ENCODE measurements around the gene KHDRBS2. TPM values are rescaled to one million over a fixed set of nuclear protein-coding genes. Genes with fewer than 3 reads are reported as not detected.

Gene KHDRBS2
- total RNA-seq, 1 experiment from 2014 or later = not detected

- no peak for DNase-seq (ENCODE audit: low read depth)
Measured at GRCh38 chr6:62035952-62036351, 250.1 kb downstream of the KHDRBS2 start.

- DNase-seq (ENCODE audit: low read depth) = no peak
Measured at GRCh38 chr6:62013719-62014118, 272.3 kb downstream of the KHDRBS2 start.

- DNase-seq (ENCODE audit: low read depth) = no peak
Measured at GRCh38 chr6:62009445-62009844, 276.6 kb downstream of the KHDRBS2 start.

- no peak for DNase-seq (ENCODE audit: low read depth)
Measured at GRCh38 chr6:61989616-61990015, 296.4 kb downstream of the KHDRBS2 start.

GRCh38 chr6:61980622-61981021 is 305.4 kb downstream of the KHDRBS2 start:
- DNase-seq (ENCODE audit: low read depth) = no peak

GRCh38 chr6:61977947-61978346 is 308.1 kb downstream of the KHDRBS2 start:
- no peak for DNase-seq (ENCODE audit: low read depth)

- no peak for DNase-seq (ENCODE audit: low read depth)
Measured at GRCh38 chr6:61977099-61977498, 308.9 kb downstream of the KHDRBS2 start.

- no peak for DNase-seq (ENCODE audit: low read depth)
Measured at GRCh38 chr6:61959196-61959595, 326.8 kb downstream of the KHDRBS2 start.

- DNase-seq (ENCODE audit: low read depth) = no peak
Measured at GRCh38 chr6:61953851-61954250, 332.2 kb downstream of the KHDRBS2 start.

- no peak for DNase-seq (ENCODE audit: low read depth)
Measured at GRCh38 chr6:61951586-61951985, 334.4 kb downstream of the KHDRBS2 start.

- no peak for DNase-seq (ENCODE audit: low read depth)
Measured at GRCh38 chr6:61950811-61951210, 335.2 kb downstream of the KHDRBS2 start.

- DNase-seq (ENCODE audit: low read depth) = no peak
Measured at GRCh38 chr6:61949971-61950370, 336.1 kb downstream of the KHDRBS2 start.

GRCh38 chr6:61949161-61949560 is 336.9 kb downstream of the KHDRBS2 start:
- DNase-seq (ENCODE audit: low read depth) = no peak

- no peak for DNase-seq (ENCODE audit: low read depth)
Measured at GRCh38 chr6:61947311-61947947, 338.6 kb downstream of the KHDRBS2 start.

- DNase-seq (ENCODE audit: low read depth) = no peak
Measured at GRCh38 chr6:61940919-61941318, 345.1 kb downstream of the KHDRBS2 start.

GRCh38 chr6:61935242-61935846 is 350.7 kb downstream of the KHDRBS2 start:
- no peak for DNase-seq (ENCODE audit: low read depth)

- DNase-seq (ENCODE audit: low read depth) = no peak
Measured at GRCh38 chr6:61909486-61909885, 376.5 kb downstream of the KHDRBS2 start.

- no peak for DNase-seq (ENCODE audit: low read depth)
Measured at GRCh38 chr6:61901748-61902147, 384.3 kb downstream of the KHDRBS2 start.

- no peak for DNase-seq (ENCODE audit: low read depth)
Measured at GRCh38 chr6:61894536-61894935, 391.5 kb downstream of the KHDRBS2 start.

GRCh38 chr6:61887423-61887822 is 398.6 kb downstream of the KHDRBS2 start:
- DNase-seq (ENCODE audit: low read depth) = no peak

- no peak for DNase-seq (ENCODE audit: low read depth)
Measured at GRCh38 chr6:61886608-61887259, 399.3 kb downstream of the KHDRBS2 start.

- DNase-seq (ENCODE audit: low read depth) = no peak
Measured at GRCh38 chr6:61869632-61870400, 416.2 kb downstream of the KHDRBS2 start.

Data from RPMI7951 (cell line).